ENCODE results near the gene GDF15. TPM values are rescaled to one million over a fixed set of nuclear protein-coding genes. Genes with fewer than 3 reads are reported as not detected.

GDF15 gene
- polyA plus RNA-seq, 3 donors, result 0.36 TPM; not detected in 2

DNA sequence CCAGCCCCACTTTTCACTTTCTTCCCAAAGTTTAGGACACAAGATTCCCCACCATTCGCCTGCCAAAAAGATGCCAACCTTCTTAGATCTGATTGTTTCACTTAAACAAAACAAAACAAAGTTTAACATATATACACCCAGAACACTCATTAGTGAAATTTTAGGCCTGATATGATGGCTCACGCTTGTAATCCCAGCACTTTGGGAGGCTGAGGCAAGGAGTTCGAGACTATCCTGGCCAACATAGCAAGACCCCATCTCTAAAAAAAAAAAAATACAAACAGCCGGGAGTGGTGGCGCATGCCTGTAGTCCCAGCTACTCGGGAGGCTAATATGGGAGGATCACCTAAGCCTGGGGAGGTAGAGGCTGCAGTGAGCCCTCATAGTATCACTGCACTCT, 40.7 kb upstream of the GDF15 start:
- H3K27ac ChIP-seq (ENCODE audit: low read depth in 1 of 2, low read length in 2 of 2), result no peak overlapping the region
- Mint-ChIP-seq H3K36me3 (peaks cover 55 to 78% of the 10 kb centered on the region in 2 donors), H3K9me3 (no peaks in the 10 kb centered on the region), H3K4me1 (peaks cover 30% of the 10 kb centered on the region), H3K27me3 (ENCODE audit: low read depth in 3 of 3) (peaks cover 0 to 1% (median 0%) of the 10 kb centered on the region in 3 donors), H3K4me3 (no peak overlapping the region), H3K27ac (peak overlapping the region in 4 of 7 donors; percentile 6 to 70 (median 56))
- no peak overlapping the region for H2AFZ ChIP-seq (ENCODE audit: insufficient read depth, low read depth, low read length, poor library complexity, severe bottlenecking)
- no peaks in the 10 kb centered on the region for H3K27me3 ChIP-seq (ENCODE audit: control insufficient read depth in 2 of 2, insufficient read depth in 2 of 2, low read length in 2 of 2)
- DNase-seq, result no peak
- H3K79me2 ChIP-seq (ENCODE audit: insufficient read depth, low read length), result peaks cover 12% of the 10 kb centered on the region
- H4K20me1 ChIP-seq (ENCODE audit: insufficient read depth, low read length), result peaks cover 33% of the 10 kb centered on the region
- no peaks in the 10 kb centered on the region for H3K9me3 ChIP-seq (replicated peaks in 1 of 2; ENCODE audit: control insufficient read depth in 1 of 2, insufficient read depth in 1 of 2, low read length in 2 of 2)
- TF ChIP-seq, protein P1, sequence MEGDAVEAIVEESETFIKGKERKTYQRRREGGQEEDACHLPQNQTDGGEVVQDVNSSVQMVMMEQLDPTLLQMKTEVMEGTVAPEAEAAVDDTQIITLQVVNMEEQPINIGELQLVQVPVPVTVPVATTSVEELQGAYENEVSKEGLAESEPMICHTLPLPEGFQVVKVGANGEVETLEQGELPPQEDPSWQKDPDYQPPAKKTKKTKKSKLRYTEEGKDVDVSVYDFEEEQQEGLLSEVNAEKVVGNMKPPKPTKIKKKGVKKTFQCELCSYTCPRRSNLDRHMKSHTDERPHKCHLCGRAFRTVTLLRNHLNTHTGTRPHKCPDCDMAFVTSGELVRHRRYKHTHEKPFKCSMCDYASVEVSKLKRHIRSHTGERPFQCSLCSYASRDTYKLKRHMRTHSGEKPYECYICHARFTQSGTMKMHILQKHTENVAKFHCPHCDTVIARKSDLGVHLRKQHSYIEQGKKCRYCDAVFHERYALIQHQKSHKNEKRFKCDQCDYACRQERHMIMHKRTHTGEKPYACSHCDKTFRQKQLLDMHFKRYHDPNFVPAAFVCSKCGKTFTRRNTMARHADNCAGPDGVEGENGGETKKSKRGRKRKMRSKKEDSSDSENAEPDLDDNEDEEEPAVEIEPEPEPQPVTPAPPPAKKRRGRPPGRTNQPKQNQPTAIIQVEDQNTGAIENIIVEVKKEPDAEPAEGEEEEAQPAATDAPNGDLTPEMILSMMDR (IDR thresholded peaks at IDR 0.05), result no peak
- H3K4me3 ChIP-seq (replicated peaks in 1 of 3; ENCODE audit: low read depth in 2 of 3, low read length in 3 of 3), result no peak overlapping the region
- H3K4me1 ChIP-seq (ENCODE audit: control insufficient read depth in 1 of 2, insufficient read depth in 2 of 2, low read length in 2 of 2), result peaks cover 20 to 21% of the 10 kb centered on the region in 2 donors
- intact Hi-C loops (cut with micrococcal nuclease), result loop anchor here in 1 of 2 donors (5.0 kb wide), 1 partner anchor 42 kb away; the partner anchor contains the start of gene GDF15
- peaks cover 11 to 30% of the 10 kb centered on the region in 2 donors for H3K36me3 ChIP-seq (replicated peaks in 1 of 2; ENCODE audit: control insufficient read depth in 1 of 2, insufficient read depth in 2 of 2, low read length in 2 of 2)
- H3K9ac ChIP-seq (ENCODE audit: insufficient read depth, low read length, poor library complexity, severe bottlenecking), result no peak overlapping the region
- WGBS (ENCODE audit: insufficient coverage), result 100% methylated on average over 2 of the region's 6 CpGs
- H3K4me2 ChIP-seq (replicated peaks; ENCODE audit: extremely low read depth, low read length, poor library complexity, severe bottlenecking), result no peak overlapping the region

DNA sequence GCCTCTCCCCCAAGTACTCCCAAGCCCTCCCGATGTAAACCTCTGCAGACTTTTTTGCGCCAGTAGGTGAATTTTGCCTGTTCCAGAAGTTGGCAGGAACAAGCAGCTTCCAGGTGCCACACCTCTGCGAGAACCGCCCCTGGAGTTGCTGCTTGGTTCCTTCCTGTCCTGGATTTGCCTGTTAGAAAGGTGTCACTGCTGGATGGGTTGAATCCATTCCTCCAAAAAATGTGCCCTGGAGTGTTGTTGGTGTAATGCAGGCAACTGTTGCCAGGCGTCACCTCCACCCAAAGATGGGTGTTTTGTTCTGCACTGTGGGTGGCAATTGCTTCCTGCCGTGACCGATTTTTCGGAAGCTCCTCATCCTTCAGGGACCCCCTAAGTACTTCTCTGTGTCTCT, 39.9 kb upstream of the GDF15 start:
- H3K4me1 ChIP-seq (ENCODE audit: control insufficient read depth in 1 of 2, insufficient read depth in 2 of 2, low read length in 2 of 2), result peaks cover 12 to 21% of the 10 kb centered on the region in 2 donors
- Mint-ChIP-seq H3K4me3 (no peak overlapping the region), H3K27ac (peak overlapping the region in 3 of 7 donors; percentile 5 to 57 (median 44)), H3K4me1 (peaks cover 30% of the 10 kb centered on the region), H3K36me3 (peaks cover 59 to 83% of the 10 kb centered on the region in 2 donors), H3K9me3 (no peaks in the 10 kb centered on the region), H3K27me3 (ENCODE audit: low read depth in 3 of 3) (peaks cover 0 to 1% (median 0%) of the 10 kb centered on the region in 3 donors)
- peaks cover 37% of the 10 kb centered on the region for H4K20me1 ChIP-seq (ENCODE audit: insufficient read depth, low read length)
- no peaks in the 10 kb centered on the region for H3K9me3 ChIP-seq (replicated peaks in 1 of 2; ENCODE audit: control insufficient read depth in 1 of 2, insufficient read depth in 1 of 2, low read length in 2 of 2)
- no peak overlapping the region for H3K4me2 ChIP-seq (replicated peaks; ENCODE audit: extremely low read depth, low read length, poor library complexity, severe bottlenecking)
- H3K27me3 ChIP-seq (ENCODE audit: control insufficient read depth in 2 of 2, insufficient read depth in 2 of 2, low read length in 2 of 2), result no peaks in the 10 kb centered on the region
- H3K4me3 ChIP-seq (replicated peaks in 1 of 3; ENCODE audit: low read depth in 2 of 3, low read length in 3 of 3), result no peak overlapping the region
- TF ChIP-seq, protein P1 (IDR thresholded peaks at IDR 0.05), result no peak
- no peak for DNase-seq
- WGBS (ENCODE audit: insufficient coverage), result 82% methylated on average over 4 of the region's 8 CpGs
- no peak overlapping the region for H3K27ac ChIP-seq (ENCODE audit: low read depth in 1 of 2, low read length in 2 of 2)
- no peak overlapping the region for H2AFZ ChIP-seq (ENCODE audit: insufficient read depth, low read depth, low read length, poor library complexity, severe bottlenecking)
- H3K9ac ChIP-seq (ENCODE audit: insufficient read depth, low read length, poor library complexity, severe bottlenecking), result no peak overlapping the region
- H3K79me2 ChIP-seq (ENCODE audit: insufficient read depth, low read length), result peaks cover 8% of the 10 kb centered on the region
- intact Hi-C loops (cut with micrococcal nuclease), result loop anchor here in 1 of 2 donors (5.0 kb wide), 1 partner anchor 41 kb away; the partner anchor contains the start of gene GDF15
- peaks cover 15 to 34% of the 10 kb centered on the region in 2 donors for H3K36me3 ChIP-seq (replicated peaks in 1 of 2; ENCODE audit: control insufficient read depth in 1 of 2, insufficient read depth in 2 of 2, low read length in 2 of 2)

Measured in CD14-positive monocyte (primary cell).